HEK293 (cell line): ENCODE results near the gene DCP1A.
A peak's percentile ranks its signal among the peaks of the same experiment; 100 is the strongest.

ENCODE experiments used
- CTCF ChIA-PET: fragments of 350-600 bp; formaldehyde crosslinking; extraction: SDS; loops from one replicate; lab custom pipeline; 2021; ENCODE audit warnings: antibody characterized with exemption; lab: Yijun Ruan, JAX
- POLR2A ChIA-PET: fragments of 300-600 bp; formaldehyde crosslinking; extraction: SDS; loops from one replicate; lab custom pipeline; 2020; ENCODE audit warnings: antibody characterized with exemption, inconsistent platforms; lab: Yijun Ruan, JAX
- H3K27ac ChIP-seq: fragments of 200-500 bp; sonication (Bioruptor generic); 2 replicates; pipeline ENCODE4 v1.5.1; 2014; ENCODE audit warnings: low read depth, low read length, control low read depth, inconsistent platforms; ENCODE audit errors: extremely low read depth
- H3K36me3 ChIP-seq, 2 experiments: fragments of 200-500 bp in 1 of 2; sonication (Bioruptor generic) in 1 of 2; 1 replicate in 1 of 2; 2 replicates in 1 of 2; pipeline ENCODE4 v1.5.1; 2014 to 2017; ENCODE audit warnings: inconsistent platforms in 2 of 2, low read length in 2 of 2; ENCODE audit not compliant: control insufficient read depth in 2 of 2, insufficient read depth in 1 of 2
- H3K4me1 ChIP-seq: fragments of 200-500 bp; sonication (Bioruptor generic); 2 replicates; pipeline ENCODE4 v1.5.1; 2014; ENCODE audit warnings: mild to moderate bottlenecking, low read length, inconsistent platforms; ENCODE audit not compliant: control insufficient read depth, insufficient read depth
- H3K4me3 ChIP-seq: 2 replicates; pipeline ENCODE4 v1.5.1; 2011; ENCODE audit warnings: low read depth, mild to moderate bottlenecking, control low read depth, low read length, moderate library complexity
- H3K9me3 ChIP-seq: fragments of 200-500 bp; sonication (Bioruptor generic); 2 replicates; pipeline ENCODE4 v1.5.1; 2014; ENCODE audit warnings: low read depth, low read length, inconsistent platforms; ENCODE audit not compliant: control insufficient read depth, insufficient read depth
- FEZF1 ChIP-seq: fragments of 450-650 bp; formaldehyde crosslinking; IDR thresholded peaks from 2 replicates; pipeline ENCODE4 v1.5.1; 2016; ENCODE audit warnings: missing biosample characterization, missing genetic modification characterization
- IKZF3 ChIP-seq: fragments of 450-650 bp; IDR thresholded peaks from 2 replicates; pipeline ENCODE4 v1.5.0; 2018; ENCODE audit warnings: missing biosample characterization, mild to moderate bottlenecking, missing genetic modification characterization, moderate library complexity
- KLF16 ChIP-seq: fragments of 450-650 bp; formaldehyde crosslinking; IDR thresholded peaks from 2 replicates; pipeline ENCODE4 v1.5.1; 2017; ENCODE audit warnings: missing biosample characterization, missing genetic modification characterization
- MZF1 ChIP-seq: fragments of 450-650 bp; formaldehyde crosslinking; IDR thresholded peaks from 2 replicates; pipeline ENCODE4 v1.5.1; 2017; ENCODE audit warnings: missing biosample characterization, missing genetic modification characterization, borderline replicate concordance
- REST ChIP-seq: fragments of 450-650 bp; formaldehyde crosslinking; IDR thresholded peaks from 2 replicates; pipeline ENCODE4 v1.5.1; 2016; ENCODE audit warnings: missing biosample characterization, missing genetic modification characterization
- SCRT2 ChIP-seq: fragments of 450-650 bp; formaldehyde crosslinking; IDR thresholded peaks from 2 replicates; pipeline ENCODE4 v1.5.1; 2016; ENCODE audit warnings: missing biosample characterization, missing genetic modification characterization
- ZBTB20 ChIP-seq: fragments of 450-650 bp; formaldehyde crosslinking; IDR thresholded peaks from 2 replicates; pipeline ENCODE4 v1.5.1; 2016; ENCODE audit warnings: missing biosample characterization, missing genetic modification characterization
- ZBTB7A ChIP-seq: fragments of 450-650 bp; formaldehyde crosslinking; IDR thresholded peaks from 2 replicates; pipeline ENCODE4 v1.5.1; 2016; ENCODE audit warnings: low read depth, missing biosample characterization, missing genetic modification characterization
- ZFP3 ChIP-seq: fragments of 450-650 bp; formaldehyde crosslinking; IDR thresholded peaks from 2 replicates; pipeline ENCODE4 v1.5.1; 2016; ENCODE audit warnings: low read depth, missing biosample characterization, missing genetic modification characterization
- ZIC2 ChIP-seq: fragments of 450-650 bp; formaldehyde crosslinking; IDR thresholded peaks from 2 replicates; pipeline ENCODE4 v1.5.1; 2016; ENCODE audit warnings: missing biosample characterization, missing genetic modification characterization
- ZNF10 ChIP-seq: fragments of 450-650 bp; formaldehyde crosslinking; IDR thresholded peaks from 2 replicates; pipeline ENCODE4 v1.5.1; 2017; ENCODE audit warnings: missing biosample characterization, missing genetic modification characterization
- ZNF140 ChIP-seq: fragments of 450-650 bp; formaldehyde crosslinking; IDR thresholded peaks from 2 replicates; pipeline ENCODE4 v1.5.1; 2016; ENCODE audit warnings: missing biosample characterization, missing genetic modification characterization
- ZNF16 ChIP-seq: fragments of 450-650 bp; formaldehyde crosslinking; IDR thresholded peaks from 2 replicates; pipeline ENCODE4 v1.5.1; 2016; ENCODE audit warnings: low read depth, missing biosample characterization, missing genetic modification characterization
- ZNF184 ChIP-seq: fragments of 450-650 bp; IDR thresholded peaks from 2 replicates; pipeline ENCODE4 v1.5.1; 2018; ENCODE audit warnings: missing biosample characterization, mild to moderate bottlenecking, missing genetic modification characterization
- ZNF19 ChIP-seq: fragments of 450-650 bp; formaldehyde crosslinking; IDR thresholded peaks from 2 replicates; pipeline ENCODE4; 2016; ENCODE audit warnings: missing biosample characterization, missing genetic modification characterization, low read depth
- ZNF214 ChIP-seq: fragments of 450-650 bp; formaldehyde crosslinking; IDR thresholded peaks from 2 replicates; pipeline ENCODE4 v1.5.1; 2017; ENCODE audit warnings: missing biosample characterization, mild to moderate bottlenecking, missing genetic modification characterization, borderline replicate concordance
- ZNF335 ChIP-seq: fragments of 450-650 bp; formaldehyde crosslinking; conservative IDR thresholded peaks from 2 replicates; pipeline ENCODE4 v1.5.1; 2016; ENCODE audit warnings: missing biosample characterization, missing genetic modification characterization
- ZNF416 ChIP-seq: fragments of 450-650 bp; formaldehyde crosslinking; IDR thresholded peaks from 2 replicates; pipeline ENCODE4 v1.5.1; 2016; ENCODE audit warnings: missing biosample characterization, missing genetic modification characterization
- ZNF48 ChIP-seq: fragments of 450-650 bp; formaldehyde crosslinking; IDR thresholded peaks from 2 replicates; pipeline ENCODE4 v1.5.1; 2016; ENCODE audit warnings: missing biosample characterization, missing genetic modification characterization
- ZNF488 ChIP-seq: fragments of 450-650 bp; formaldehyde crosslinking; IDR thresholded peaks from 2 replicates; pipeline ENCODE4 v1.5.1; 2016; ENCODE audit warnings: missing biosample characterization, missing genetic modification characterization
- ZNF501 ChIP-seq: fragments of 450-650 bp; formaldehyde crosslinking; IDR thresholded peaks from 2 replicates; pipeline ENCODE4 v1.5.1; 2016; ENCODE audit warnings: missing biosample characterization, missing genetic modification characterization
- ZNF549 ChIP-seq: fragments of 450-650 bp; IDR thresholded peaks from 2 replicates; pipeline ENCODE4 v1.5.1; 2018; ENCODE audit warnings: missing biosample characterization, missing genetic modification characterization, mild to moderate bottlenecking, inconsistent platforms, moderate library complexity
- ZNF600 ChIP-seq: fragments of 450-650 bp; formaldehyde crosslinking; IDR thresholded peaks from 2 replicates; pipeline ENCODE4 v1.5.1; 2016; ENCODE audit warnings: missing biosample characterization, missing genetic modification characterization
- ZNF645 ChIP-seq: fragments of 450-650 bp; formaldehyde crosslinking; IDR thresholded peaks from 2 replicates; pipeline ENCODE4; 2016; ENCODE audit warnings: missing biosample characterization, missing genetic modification characterization
- ZNF654 ChIP-seq: fragments of 450-650 bp; formaldehyde crosslinking; IDR thresholded peaks from 2 replicates; pipeline ENCODE4 v1.5.1; 2016; ENCODE audit warnings: low read depth, missing biosample characterization, missing genetic modification characterization
- ZNF792 ChIP-seq: fragments of 450-650 bp; formaldehyde crosslinking; IDR thresholded peaks from 2 replicates; pipeline ENCODE4 v1.5.1; 2016; ENCODE audit warnings: missing biosample characterization, missing genetic modification characterization
- ZNF843 ChIP-seq: fragments of 450-650 bp; formaldehyde crosslinking; IDR thresholded peaks from 2 replicates; pipeline ENCODE4 v1.5.1; 2016; ENCODE audit warnings: missing biosample characterization, missing genetic modification characterization
- ZSCAN30 ChIP-seq: fragments of 450-650 bp; IDR thresholded peaks from 2 replicates; pipeline ENCODE4 v1.5.1; 2018; ENCODE audit warnings: missing biosample characterization, mild to moderate bottlenecking, missing genetic modification characterization, moderate library complexity
- TF ChIP-seq, protein P1 (sequence below): fragments of 450-650 bp; formaldehyde crosslinking; IDR thresholded peaks from 2 replicates; pipeline ENCODE4 v1.5.1; 2016; ENCODE audit warnings: missing biosample characterization, missing genetic modification characterization

The DCP1A gene

GRCh38 chr3:53376679-53377078 lies 29.3 kb upstream of the DCP1A start:
- H3K27ac ChIP-seq = no peak overlapping the region
- POLR2A ChIA-PET = no interaction called here
- H3K4me3 ChIP-seq = no peak overlapping the region
- no peak for TF ChIP-seq ZNF600
- TF ChIP-seq FEZF1 = no peak
- TF ChIP-seq ZNF501 (tag by site-specific recombination) = no peak
- TF ChIP-seq, protein P1, sequence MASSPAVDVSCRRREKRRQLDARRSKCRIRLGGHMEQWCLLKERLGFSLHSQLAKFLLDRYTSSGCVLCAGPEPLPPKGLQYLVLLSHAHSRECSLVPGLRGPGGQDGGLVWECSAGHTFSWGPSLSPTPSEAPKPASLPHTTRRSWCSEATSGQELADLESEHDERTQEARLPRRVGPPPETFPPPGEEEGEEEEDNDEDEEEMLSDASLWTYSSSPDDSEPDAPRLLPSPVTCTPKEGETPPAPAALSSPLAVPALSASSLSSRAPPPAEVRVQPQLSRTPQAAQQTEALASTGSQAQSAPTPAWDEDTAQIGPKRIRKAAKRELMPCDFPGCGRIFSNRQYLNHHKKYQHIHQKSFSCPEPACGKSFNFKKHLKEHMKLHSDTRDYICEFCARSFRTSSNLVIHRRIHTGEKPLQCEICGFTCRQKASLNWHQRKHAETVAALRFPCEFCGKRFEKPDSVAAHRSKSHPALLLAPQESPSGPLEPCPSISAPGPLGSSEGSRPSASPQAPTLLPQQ (tag by site-specific recombination) = no peak
- no peak for TF ChIP-seq ZNF792
- no peak for TF ChIP-seq SCRT2
- TF ChIP-seq ZNF16 (tag by site-specific recombination) = no peak
- no peak for TF ChIP-seq ZNF335 (tag by site-specific recombination)
- TF ChIP-seq ZIC2 = no peak
- no peak for TF ChIP-seq ZNF645 (tag by site-specific recombination)
- no peak for TF ChIP-seq ZNF184 (tag by site-specific recombination)
- CTCF ChIA-PET = interaction anchor here (3.9 kb wide), 1 partner anchor 332 kb away, joined by 33 read pairs; no protein-coding TSS in a partner anchor
- no peaks in the 10 kb centered on the region for H3K4me1 ChIP-seq
- H3K36me3 ChIP-seq = no peaks in the 10 kb centered on the region
- H3K9me3 ChIP-seq = no peaks in the 10 kb centered on the region

GRCh38 chr3:53375019-53375418 lies 27.7 kb upstream of the DCP1A start:
- POLR2A ChIA-PET = no interaction called here
- no peaks in the 10 kb centered on the region for H3K36me3 ChIP-seq
- no peaks in the 10 kb centered on the region for H3K9me3 ChIP-seq
- CTCF ChIA-PET = interaction anchor here (0.6 to 3.9 kb wide), 6 partner anchors 54 to 564 kb away, joined by 3 to 33 read pairs (median 3); no protein-coding TSS in a partner anchor
- no peaks in the 10 kb centered on the region for H3K4me1 ChIP-seq
- no peak overlapping the region for H3K4me3 ChIP-seq
- H3K27ac ChIP-seq = no peak overlapping the region
- TF ChIP-seq ZNF10 (tag by site-specific recombination) = no peak
- TF ChIP-seq ZNF140 (tag by site-specific recombination) = no peak
- TF ChIP-seq MZF1 (tag by site-specific recombination) = no peak
- no peak for TF ChIP-seq ZNF335 (tag by site-specific recombination)
- TF ChIP-seq KLF16 = no peak
- no peak for TF ChIP-seq SCRT2
- TF ChIP-seq ZNF48 = no peak
- no peak for TF ChIP-seq ZNF843
- peak; percentile 86 for TF ChIP-seq ZNF654
- peak; percentile 37; the same call in 1 of the 2 replicates for TF ChIP-seq IKZF3 (tag by site-specific recombination)
- no peak for TF ChIP-seq ZNF19 (tag by site-specific recombination)
- no peak for TF ChIP-seq ZFP3 (tag by site-specific recombination)
- TF ChIP-seq ZNF549 (tag by site-specific recombination) = no peak
- TF ChIP-seq ZSCAN30 (tag by site-specific recombination) = no peak
- peak; percentile 70 for TF ChIP-seq REST (tag by site-specific recombination)
- no peak for TF ChIP-seq ZBTB20 (tag by site-specific recombination)
- no peak for TF ChIP-seq ZNF416 (tag by site-specific recombination)
- TF ChIP-seq ZBTB7A = no peak
- no peak for TF ChIP-seq ZNF488 (tag by site-specific recombination)
- no peak for TF ChIP-seq ZNF214 (tag by site-specific recombination)
